ENCODE results near the gene C15orf40.
"Not testable (repeated sequence)": the region's sequence is repeated elsewhere in the genome, so short reads cannot be mapped to it uniquely, and the experiment has no call there.

Gene C15orf40

DNA sequence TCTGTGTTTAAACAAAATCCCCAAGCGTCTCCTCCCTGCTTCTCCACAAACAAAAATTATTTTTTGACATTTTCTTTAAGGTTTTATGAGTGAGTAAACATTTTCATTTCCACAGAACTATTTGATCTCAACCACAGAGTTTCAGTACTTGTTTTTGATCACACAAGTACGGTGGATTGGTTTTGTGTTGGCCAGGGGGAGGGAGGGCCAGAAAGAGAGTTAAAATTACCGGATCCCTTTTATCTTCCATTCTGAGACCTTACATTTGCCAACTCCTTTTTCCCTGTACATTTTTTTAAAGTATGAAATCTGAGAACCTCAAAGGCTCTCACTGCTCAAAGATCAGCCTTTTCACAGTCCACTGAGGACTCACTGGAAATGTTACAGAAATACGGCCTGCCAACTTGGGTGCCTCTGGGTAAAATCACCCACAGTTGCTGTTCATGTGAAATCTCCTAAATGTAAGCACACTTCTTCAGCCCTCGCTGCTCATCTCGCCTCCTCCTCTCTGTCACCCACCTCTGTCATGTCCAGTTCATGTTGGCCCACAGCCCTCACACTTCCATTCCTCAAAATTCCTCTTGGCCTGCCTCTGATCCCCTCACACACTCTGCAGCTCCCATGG is 60.6 kb downstream of the C15orf40 start:
- Mint-ChIP-seq H3K36me3 (peaks cover 2% of the 10 kb centered on the region), H3K27ac (no peak overlapping the region), H3K27me3 (peaks cover 3% of the 10 kb centered on the region), H3K9me3 (ENCODE audit: low read depth) (no peaks in the 10 kb centered on the region), H3K4me1 (ENCODE audit: low read depth) (peaks cover 6% of the 10 kb centered on the region), H3K4me3 (no peak overlapping the region)

DNA sequence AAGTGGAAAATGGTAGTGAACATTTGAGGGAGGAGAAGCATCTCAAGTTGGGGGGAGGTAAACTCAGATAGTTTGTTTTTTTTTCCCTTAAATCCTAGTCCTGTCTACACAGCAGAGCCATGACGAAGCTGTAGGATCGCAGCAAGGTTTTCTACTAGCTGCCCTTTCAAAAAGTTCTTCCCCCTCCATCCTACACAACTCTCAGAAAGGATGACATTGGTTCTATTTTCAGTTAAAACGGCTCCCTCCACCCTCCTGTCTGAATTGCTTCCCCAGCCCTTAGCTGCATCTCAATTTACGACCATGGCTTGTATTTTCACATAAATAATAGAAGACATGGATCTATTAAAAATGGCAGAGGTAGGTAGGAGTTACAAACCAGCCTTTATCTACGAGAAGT is 61.1 kb downstream of the C15orf40 start:
- H3K4me3 Mint-ChIP-seq: no peak overlapping the region
- peaks cover 2% of the 10 kb centered on the region for H3K36me3 Mint-ChIP-seq
- H3K27me3 Mint-ChIP-seq: peaks cover 3% of the 10 kb centered on the region
- H3K4me1 Mint-ChIP-seq (ENCODE audit: low read depth): peaks cover 6% of the 10 kb centered on the region
- H3K27ac Mint-ChIP-seq: no peak overlapping the region
- no peaks in the 10 kb centered on the region for H3K9me3 Mint-ChIP-seq (ENCODE audit: low read depth)

- H3K27me3 Mint-ChIP-seq: peaks cover 7% of the 10 kb centered on the region
- no peaks in the 10 kb centered on the region for H3K4me1 Mint-ChIP-seq (ENCODE audit: low read depth)
- H3K36me3 Mint-ChIP-seq: peaks cover 5% of the 10 kb centered on the region
- no peaks in the 10 kb centered on the region for H3K9me3 Mint-ChIP-seq (ENCODE audit: low read depth)
- H3K4me3 Mint-ChIP-seq: no peak overlapping the region
- H3K27ac Mint-ChIP-seq: no peak overlapping the region
Observed at GRCh38 chr15:82946155-82946701, 65.2 kb downstream of the C15orf40 start.

DNA sequence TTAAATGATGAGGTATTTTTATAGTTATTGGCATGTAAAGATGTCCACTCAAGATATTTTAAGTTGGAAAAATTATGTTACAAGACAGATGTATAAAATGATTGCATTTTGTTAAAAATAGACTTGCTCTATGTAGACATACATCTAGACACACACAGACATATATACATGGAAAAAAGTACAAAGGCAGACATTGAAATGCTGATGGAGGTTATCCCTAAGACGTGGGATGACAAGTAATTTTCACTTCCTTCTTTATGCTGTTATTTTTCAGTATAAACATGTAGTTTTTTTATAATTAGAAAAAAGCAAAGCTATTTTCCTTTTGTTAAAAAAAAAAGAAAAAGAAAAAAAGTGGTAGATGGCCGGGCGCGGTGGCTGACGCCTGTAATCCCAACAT is 66.1 kb downstream of the C15orf40 start:
- no peaks in the 10 kb centered on the region for H3K4me1 Mint-ChIP-seq (ENCODE audit: low read depth)
- H3K27ac Mint-ChIP-seq: no peak overlapping the region
- peaks cover 8% of the 10 kb centered on the region for H3K36me3 Mint-ChIP-seq
- no peaks in the 10 kb centered on the region for H3K9me3 Mint-ChIP-seq (ENCODE audit: low read depth)
- H3K4me3 Mint-ChIP-seq: no peak overlapping the region
- peaks cover 7% of the 10 kb centered on the region for H3K27me3 Mint-ChIP-seq

GRCh38 chr15:82944821-82945220 is 66.6 kb downstream of the C15orf40 start:
- Mint-ChIP-seq H3K36me3 (peaks cover 8% of the 10 kb centered on the region), H3K4me3 (no peak overlapping the region), H3K4me1 (ENCODE audit: low read depth) (no peaks in the 10 kb centered on the region), H3K27me3 (peaks cover 7% of the 10 kb centered on the region), H3K9me3 (ENCODE audit: low read depth) (no peaks in the 10 kb centered on the region), H3K27ac (no peak overlapping the region)

- H3K27me3 Mint-ChIP-seq: peaks cover 7% of the 10 kb centered on the region
- no peak overlapping the region for H3K27ac Mint-ChIP-seq
- peaks cover 8% of the 10 kb centered on the region for H3K36me3 Mint-ChIP-seq
- H3K4me3 Mint-ChIP-seq: no peak overlapping the region
- no peaks in the 10 kb centered on the region for H3K4me1 Mint-ChIP-seq (ENCODE audit: low read depth)
- no peaks in the 10 kb centered on the region for H3K9me3 Mint-ChIP-seq (ENCODE audit: low read depth)
Observed at GRCh38 chr15:82944056-82944455, 67.4 kb downstream of the C15orf40 start.

DNA sequence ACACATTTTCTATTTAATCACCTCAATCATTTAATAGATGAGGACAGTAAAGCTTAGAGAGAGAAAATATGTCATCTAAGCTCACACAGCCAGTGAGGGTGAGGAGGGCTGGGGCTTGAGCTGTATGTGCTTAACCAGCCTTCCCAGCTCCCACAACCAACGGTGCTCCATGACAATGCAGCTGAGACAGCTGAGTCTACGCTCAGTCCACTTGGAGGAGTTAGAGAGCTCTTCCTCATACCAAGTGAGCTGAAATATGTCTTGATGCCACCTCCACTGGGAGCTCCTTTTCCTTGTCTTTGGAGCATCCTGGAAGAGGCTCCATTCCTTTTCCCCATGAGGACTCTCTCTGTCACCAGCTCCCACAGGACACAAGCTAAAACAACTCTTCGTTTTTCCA is 68.3 kb downstream of the C15orf40 start:
- Mint-ChIP-seq H3K36me3 (peaks cover 11% of the 10 kb centered on the region), H3K4me1 (ENCODE audit: low read depth) (no peaks in the 10 kb centered on the region), H3K9me3 (ENCODE audit: low read depth) (no peaks in the 10 kb centered on the region), H3K4me3 (no peak overlapping the region), H3K27me3 (peaks cover 7% of the 10 kb centered on the region), H3K27ac (no peak overlapping the region)

GRCh38 chr15:82942691-82943090 is 68.7 kb downstream of the C15orf40 start:
- Mint-ChIP-seq H3K4me3 (no peak overlapping the region), H3K27ac (no peak overlapping the region), H3K9me3 (ENCODE audit: low read depth) (no peaks in the 10 kb centered on the region), H3K36me3 (peaks cover 11% of the 10 kb centered on the region), H3K4me1 (ENCODE audit: low read depth) (no peaks in the 10 kb centered on the region), H3K27me3 (peaks cover 6% of the 10 kb centered on the region)

DNA sequence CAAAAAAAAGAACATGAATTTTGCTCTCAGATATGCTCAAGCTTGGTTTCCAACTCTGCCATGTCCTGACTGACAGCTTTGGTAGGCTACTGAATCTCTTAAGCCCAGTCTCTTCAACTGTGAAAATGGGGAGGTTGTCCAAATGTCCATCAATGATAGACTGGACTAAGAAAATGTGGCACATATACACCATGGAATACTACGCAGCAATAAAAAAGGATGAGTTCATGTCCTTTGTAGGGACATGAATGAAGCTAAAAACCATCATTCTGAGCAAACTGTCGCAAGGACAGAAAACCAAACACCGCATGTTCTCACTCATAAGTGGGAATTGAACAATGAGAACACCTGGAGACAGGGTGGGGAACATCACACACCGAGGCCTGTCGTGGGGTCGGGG is 71.8 kb downstream of the C15orf40 start:
- not testable (repeated sequence) for H3K27ac Mint-ChIP-seq; H3K9me3 Mint-ChIP-seq (ENCODE audit: low read depth); H3K27me3 Mint-ChIP-seq; H3K4me1 Mint-ChIP-seq (ENCODE audit: low read depth); H3K36me3 Mint-ChIP-seq; H3K4me3 Mint-ChIP-seq
